GM21717 (cell line): Measurements from ENCODE around the gene MTG1.
"Not testable (repeated sequence)": the region's sequence is repeated elsewhere in the genome, so short reads cannot be mapped to it uniquely, and the experiment has no call there.

ENCODE experiments used
- ATAC-seq: cut with Tn5 transposase; IDR thresholded peaks from one replicate; pipeline ENCODE4 v1.9.1; 2021; ENCODE audit warnings: mild to moderate bottlenecking, moderate library complexity; ENCODE audit not compliant: unreplicated experiment

The MTG1 gene

GRCh38 chr10:133422807-133423771, 29.1 kb downstream of the MTG1 start:
- ATAC-seq: no peak

GRCh38 chr10:133424102-133424501, 30.1 kb downstream of the MTG1 start:
- not testable (repeated sequence) for ATAC-seq

- not testable (repeated sequence) for ATAC-seq
Observed at GRCh38 chr10:133424601-133425000, 30.6 kb downstream of the MTG1 start, which contains the start of gene SPRN. Gene SPRN (minus strand): TSS chr10:133424625. CDS start chr10:133423681, 944 bp downstream.

DNA sequence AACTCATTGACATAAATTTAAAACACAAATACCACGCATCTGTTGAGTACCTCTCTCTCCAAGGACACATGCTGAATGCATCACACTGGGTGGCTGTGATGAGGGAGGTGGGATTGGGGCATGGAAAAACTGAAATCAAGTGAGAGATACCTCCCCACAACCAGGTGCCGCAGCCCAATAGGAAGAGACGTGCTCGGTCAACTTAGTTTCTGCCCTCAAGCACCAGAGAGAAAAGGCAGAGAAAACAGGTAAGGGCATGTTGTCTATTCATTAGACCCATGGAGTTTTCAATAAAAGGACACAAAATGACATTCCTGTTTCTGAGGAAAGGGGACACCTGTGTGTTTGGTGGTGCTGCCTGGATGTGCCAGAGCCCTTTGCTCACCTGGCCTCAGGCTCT, 35.6 kb downstream of the MTG1 start:
- not testable (repeated sequence) for ATAC-seq

DNA sequence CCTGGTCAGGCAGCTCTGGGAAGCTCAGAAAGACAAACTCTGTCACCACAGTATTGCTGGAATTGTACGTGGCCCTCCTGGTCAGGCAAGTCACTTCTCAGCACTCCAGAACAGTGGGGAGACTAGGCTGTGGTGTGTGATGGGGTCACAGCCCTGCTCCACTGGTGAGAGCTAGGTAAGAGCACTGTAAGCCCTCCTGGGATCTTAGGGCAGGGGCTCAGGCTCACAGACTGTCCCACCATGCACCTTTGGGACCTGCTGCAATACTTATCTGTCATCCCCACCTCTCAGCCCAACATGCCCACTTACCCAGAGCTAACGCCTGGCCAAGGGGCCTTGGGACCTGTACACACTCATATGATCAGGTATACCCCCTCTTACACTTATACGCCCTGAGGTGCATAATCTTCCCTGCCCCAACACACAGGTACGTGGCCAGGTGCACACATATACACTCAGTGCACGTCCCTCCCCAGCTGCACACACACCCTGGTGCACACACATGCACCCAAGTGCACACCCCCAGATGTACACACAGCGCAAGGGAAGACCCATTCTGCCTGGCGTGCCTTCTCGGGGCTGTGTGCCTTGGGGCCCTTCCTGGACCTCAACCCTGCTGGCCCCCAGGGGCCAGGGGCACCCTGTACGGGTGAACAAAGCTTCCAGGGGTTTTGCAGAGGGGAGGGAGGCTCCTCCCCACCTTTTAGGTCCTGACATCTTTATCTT, 38.1 kb downstream of the MTG1 start:
- not testable (repeated sequence) for ATAC-seq

DNA sequence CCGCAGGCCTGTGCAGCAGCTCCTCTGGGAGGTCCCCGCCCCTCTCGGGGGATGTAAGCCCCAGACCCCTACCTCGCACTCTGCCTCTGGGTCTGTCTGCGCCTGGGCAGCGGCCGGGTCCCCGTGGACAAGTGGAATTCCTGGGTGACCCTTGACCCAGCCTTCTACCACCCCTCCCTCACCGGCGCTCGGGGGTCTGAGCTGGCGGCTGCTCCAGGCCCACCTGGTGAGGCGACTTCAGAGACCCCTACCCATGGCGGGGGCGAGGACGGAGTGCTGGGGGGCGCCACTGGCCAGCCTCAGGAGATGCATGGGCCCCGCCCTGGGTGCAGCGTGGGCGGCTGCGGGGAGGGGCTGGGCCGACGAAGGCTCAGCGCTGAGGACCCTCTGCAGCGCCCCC, 38.8 kb downstream of the MTG1 start:
- ATAC-seq: not testable (repeated sequence)

DNA sequence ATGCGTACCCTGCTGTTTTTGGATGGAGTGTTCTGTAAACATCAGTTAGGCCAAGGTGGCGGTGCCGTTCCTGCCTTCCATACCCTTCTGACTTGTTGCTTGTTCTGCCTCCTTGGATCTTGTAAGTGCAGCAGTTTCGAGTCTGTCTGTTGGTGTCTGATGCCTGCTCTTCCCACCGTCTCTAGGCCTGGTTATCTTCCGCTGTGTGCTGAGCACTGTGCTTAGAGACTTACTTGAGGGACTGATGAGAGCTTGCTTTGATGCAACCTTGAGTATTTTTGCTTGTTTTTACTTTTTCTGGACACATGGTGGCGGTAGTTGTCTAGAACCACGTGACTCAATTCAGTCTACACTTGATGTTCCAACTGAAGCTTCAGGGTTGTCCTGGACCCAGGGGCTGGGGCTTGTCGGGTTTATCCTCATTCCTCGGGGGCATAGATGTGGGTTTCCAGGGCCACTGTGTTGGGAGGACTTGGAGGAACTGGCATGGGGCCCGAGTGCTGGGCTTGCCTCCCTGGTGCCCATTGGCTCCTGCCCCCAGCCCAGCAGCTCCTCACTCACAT, 44.8 kb downstream of the MTG1 start:
- ATAC-seq: no peak

DNA sequence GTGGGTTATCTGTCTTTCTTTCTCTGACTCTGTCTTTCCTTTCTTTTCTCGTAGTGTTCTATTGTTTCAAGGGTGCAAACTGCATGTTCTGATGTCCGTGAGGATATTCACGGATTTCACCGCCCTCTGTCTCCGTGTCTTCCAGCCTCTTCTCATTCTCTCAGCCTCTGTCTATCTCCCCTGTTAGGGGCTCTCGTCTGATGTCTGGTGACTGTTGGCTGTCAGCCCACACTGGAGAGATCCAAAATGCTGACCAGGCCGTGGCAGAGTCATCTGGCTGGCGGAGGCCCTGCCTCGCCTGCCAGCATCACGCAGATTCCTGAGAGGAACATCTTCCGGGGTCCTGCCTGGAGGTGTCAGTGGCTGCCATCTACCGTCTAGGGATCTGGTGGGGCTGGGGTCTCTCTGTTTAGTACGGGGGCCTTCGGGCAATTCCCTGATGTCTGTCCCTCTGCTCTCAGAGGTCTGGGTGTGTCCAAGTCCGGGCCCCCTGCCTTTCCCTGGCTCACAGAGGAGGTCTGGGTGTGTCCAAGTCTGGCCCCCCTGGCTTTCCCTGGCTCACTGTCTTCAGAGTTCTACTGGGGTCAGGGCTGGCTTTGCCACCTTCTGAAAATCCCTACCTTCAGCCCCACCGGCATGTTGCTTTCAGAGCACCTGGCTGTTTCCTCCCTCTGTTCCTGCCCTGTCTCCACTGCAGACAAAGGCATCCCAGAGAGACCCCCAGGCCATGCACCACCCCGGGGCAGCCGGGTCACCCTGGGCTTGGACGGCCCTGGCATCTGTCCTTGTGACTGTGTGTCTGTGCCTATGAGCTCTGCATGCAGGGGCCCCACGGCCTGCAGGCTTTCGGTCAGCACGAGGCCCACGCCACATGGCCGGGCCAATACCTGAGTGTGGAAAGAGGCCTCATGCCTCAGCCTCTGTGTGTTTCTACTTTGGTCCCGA, 45.8 kb downstream of the MTG1 start:
- no peak for ATAC-seq

DNA sequence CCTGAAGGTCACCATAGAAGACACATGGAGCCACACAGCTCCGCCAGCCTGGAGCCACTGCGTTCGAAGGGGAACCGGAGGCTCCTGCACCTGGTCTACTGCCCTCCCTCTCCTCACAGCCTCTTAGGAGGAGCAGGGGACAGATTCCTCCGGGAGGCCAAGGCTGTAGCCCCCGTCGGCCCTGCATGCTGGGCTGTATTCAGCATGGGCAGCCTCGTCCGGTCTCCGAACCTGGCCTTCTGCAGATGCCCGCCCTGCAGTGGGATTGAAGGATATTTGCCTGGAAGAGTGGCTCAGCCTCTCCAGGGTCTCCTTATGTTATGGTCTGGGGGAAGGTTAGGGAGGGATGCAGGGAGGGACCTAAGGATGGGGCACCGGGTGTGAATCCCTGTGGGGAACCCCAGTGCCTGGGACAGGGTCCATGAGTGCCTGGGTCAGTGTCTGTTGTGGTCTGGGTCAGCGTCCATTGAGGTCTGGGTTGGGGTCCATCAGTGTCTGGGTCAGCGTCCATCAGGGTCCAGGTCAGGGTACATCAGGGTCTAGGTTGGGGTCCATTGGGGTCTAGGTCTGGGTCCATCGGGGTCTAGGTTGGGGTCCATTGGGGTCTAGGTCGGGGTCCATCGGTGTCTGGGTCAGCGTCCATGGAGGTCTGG, 46.8 kb downstream of the MTG1 start:
- no peak for ATAC-seq

DNA sequence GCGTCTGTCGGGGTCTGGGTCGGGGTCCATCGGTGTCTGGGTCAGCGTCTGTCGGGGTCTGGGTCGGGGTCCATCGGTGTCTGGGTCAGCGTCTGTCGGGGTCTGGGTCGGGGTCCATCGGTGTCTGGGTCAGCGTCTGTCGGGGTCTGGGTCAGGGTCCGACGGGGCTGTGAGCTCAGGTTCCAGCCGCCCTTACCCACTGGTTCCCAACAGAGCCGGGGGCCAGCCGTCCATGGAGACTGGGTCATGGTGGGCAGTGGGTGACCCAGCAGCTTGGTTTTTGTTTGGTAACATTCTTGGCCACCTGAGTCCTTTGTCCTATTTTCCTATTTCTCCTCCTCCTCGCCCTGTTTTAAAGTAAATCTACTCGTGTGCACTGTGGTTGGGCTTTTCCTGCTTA, 47.4 kb downstream of the MTG1 start:
- not testable (repeated sequence) for ATAC-seq

DNA sequence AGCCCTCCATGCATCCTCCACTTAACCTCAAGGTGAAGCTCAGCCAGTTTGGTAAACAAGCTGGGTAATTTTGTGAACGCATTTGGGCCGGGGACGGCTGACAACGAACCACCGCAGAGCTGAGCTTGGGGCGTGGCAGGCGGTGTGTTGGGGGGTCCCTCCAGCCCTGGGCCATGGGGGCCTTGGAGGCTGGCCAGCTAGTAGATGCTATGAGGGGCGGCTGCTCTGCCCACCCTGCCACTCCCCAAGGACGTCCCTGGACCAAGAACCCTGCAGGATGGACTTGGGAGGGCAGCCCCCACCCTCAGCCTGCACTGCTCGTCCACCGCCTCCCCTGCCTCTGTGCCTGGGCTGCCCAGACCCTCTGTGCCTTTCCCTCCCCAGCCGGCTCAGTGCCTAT, 47.8 kb downstream of the MTG1 start:
- ATAC-seq: no peak

GRCh38 chr10:133442191-133442966, 48.4 kb downstream of the MTG1 start:
- ATAC-seq: no peak

- no peak for ATAC-seq
Observed at GRCh38 chr10:133442967-133443924, 49.3 kb downstream of the MTG1 start.

- no peak for ATAC-seq
Observed at GRCh38 chr10:133444342-133445267, 50.6 kb downstream of the MTG1 start.

- ATAC-seq: no peak
Observed at GRCh38 chr10:133445268-133445732, 51.3 kb downstream of the MTG1 start.

GRCh38 chr10:133445751-133446708, 52.1 kb downstream of the MTG1 start:
- no peak for ATAC-seq
